Measurements from ENCODE around the gene RNF220.

- TF ChIP-seq CTCF (IDR thresholded peaks at IDR 0.05; ENCODE audit: poor library complexity) (no peak), EZH2 (IDR thresholded peaks at IDR 0.05; ENCODE audit: borderline replicate concordance) (no peak)
These were observed 142.3 kb downstream of the RNF220 start for GRCh38 chr1:44547361-44547760.
